ENCODE measurements around the gene MAGI1.
"Not testable (repeated sequence)": the region's sequence is repeated elsewhere in the genome, so short reads cannot be mapped to it uniquely, and the experiment has no call there.

The MAGI1 gene

GRCh38 chr3:65552434-65552833 is 486.3 kb downstream of the MAGI1 start:
- Histone ChIP-seq H3K9ac (ENCODE audit: low read depth, low read length) (no peak overlapping the region), H3K4me1 (ENCODE audit: insufficient read depth, low read length) (peaks cover 21% of the 10 kb centered on the region), H3K9me3 (ENCODE audit: control insufficient read depth, insufficient read depth, low read length) (no peaks in the 10 kb centered on the region), H3K36me3 (ENCODE audit: insufficient read depth, low read length) (no peaks in the 10 kb centered on the region)

DNA sequence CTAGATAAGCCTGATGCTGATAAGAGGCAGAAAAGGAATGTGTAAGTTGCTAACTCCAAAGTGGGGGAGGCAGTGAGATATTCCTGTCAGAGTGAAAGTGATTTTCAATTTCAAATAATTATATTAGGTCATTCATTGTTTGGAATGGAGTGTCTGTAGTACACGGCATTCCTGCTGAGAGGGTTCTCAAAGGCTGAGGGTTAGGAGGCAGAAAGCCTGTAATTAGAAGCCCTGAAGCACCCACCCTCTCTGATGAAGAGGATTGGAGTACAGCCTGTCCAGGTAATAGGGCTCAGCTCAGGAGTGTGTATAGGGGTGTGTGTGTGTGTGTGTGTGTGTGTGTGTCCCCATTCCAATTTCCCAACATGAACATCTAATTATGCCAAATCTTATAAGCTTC is 486.8 kb downstream of the MAGI1 start:
- Histone ChIP-seq H3K4me1 (ENCODE audit: insufficient read depth, low read length) (peaks cover 21% of the 10 kb centered on the region), H3K36me3 (ENCODE audit: insufficient read depth, low read length) (no peaks in the 10 kb centered on the region), H3K9me3 (ENCODE audit: control insufficient read depth, insufficient read depth, low read length) (no peaks in the 10 kb centered on the region), H3K9ac (ENCODE audit: low read depth, low read length) (no peak overlapping the region)

GRCh38 chr3:65550137-65550536 is 488.6 kb downstream of the MAGI1 start:
- Histone ChIP-seq H3K4me1 (ENCODE audit: insufficient read depth, low read length) (peaks cover 24% of the 10 kb centered on the region), H3K36me3 (ENCODE audit: insufficient read depth, low read length) (no peaks in the 10 kb centered on the region), H3K9me3 (ENCODE audit: control insufficient read depth, insufficient read depth, low read length) (no peaks in the 10 kb centered on the region), H3K9ac (ENCODE audit: low read depth, low read length) (no peak overlapping the region; the same call in 1 of the 2 replicates)

GRCh38 chr3:65549626-65549959 is 489.1 kb downstream of the MAGI1 start:
- Histone ChIP-seq H3K9ac (ENCODE audit: low read depth, low read length) (peak overlapping the region; percentile 49; the same call in 1 of the 2 replicates), H3K9me3 (ENCODE audit: control insufficient read depth, insufficient read depth, low read length) (no peaks in the 10 kb centered on the region), H3K4me1 (ENCODE audit: insufficient read depth, low read length) (peaks cover 22% of the 10 kb centered on the region), H3K36me3 (ENCODE audit: insufficient read depth, low read length) (no peaks in the 10 kb centered on the region)

DNA sequence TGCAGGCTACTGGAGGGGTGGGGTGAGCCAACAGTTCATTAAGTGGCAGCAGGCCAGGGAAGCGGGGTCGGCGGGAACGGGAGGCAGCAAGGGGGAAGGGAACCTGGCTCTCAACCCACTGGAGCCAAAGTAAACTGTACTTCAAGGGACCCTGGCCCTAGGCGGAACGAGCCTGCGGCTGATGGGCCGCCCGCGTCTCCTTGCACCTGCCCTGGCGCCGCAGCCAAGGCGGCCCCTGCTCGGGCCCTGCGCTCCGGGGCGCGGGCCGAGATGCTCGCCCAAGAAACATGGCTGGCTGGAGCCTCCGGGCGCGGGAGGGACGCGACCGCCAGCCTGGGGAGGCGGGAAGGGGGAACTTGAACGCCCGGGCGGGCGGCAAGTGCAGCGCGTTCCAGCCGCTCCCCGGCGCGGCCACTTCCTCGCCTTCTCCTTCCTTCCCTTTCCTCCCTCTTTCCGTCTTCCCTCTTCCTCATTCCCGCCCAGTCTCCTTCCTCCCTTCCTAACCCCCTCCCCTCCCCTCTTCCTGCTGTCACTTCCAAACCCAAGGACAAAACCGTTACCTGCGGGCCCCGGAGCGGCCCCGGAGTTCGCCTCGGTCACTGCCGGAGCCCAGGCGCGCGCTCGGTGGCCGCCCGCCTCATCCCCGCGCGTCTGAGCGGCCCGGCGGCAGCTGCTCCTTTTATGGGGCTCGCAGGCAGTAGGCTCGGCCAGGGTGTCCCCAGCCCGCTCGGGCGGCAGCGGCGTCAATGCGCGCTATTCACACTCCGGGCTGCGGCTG is 489.7 kb downstream of the MAGI1 start:
- Histone ChIP-seq H3K9me3 (ENCODE audit: control insufficient read depth, insufficient read depth, low read length) (no peaks in the 10 kb centered on the region), H3K4me1 (ENCODE audit: insufficient read depth, low read length) (peaks cover 19% of the 10 kb centered on the region), H3K36me3 (ENCODE audit: insufficient read depth, low read length) (no peaks in the 10 kb centered on the region), H3K9ac (ENCODE audit: low read depth, low read length) (peak overlapping the region; percentile 49; the same call in 1 of the 2 replicates)

DNA sequence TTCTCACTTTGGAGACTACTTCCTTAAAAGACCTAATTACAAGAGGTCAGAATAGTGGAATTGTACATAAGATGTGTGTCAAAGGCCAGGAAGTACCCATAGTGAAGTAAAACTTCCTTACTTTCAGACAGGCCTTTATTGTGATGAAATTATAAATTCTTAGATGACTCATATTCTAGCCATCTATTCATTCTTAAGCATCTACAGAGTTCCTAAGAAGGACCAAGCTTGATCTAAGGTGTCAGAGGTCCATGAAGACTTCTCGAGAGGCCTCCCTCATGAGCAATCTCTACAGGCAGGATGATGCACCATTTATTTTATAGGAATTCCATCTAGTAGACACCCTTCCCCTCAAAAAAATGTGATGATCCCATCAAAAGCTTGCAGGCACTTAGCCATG is 493.3 kb downstream of the MAGI1 start:
- H3K36me3 ChIP-seq (ENCODE audit: insufficient read depth, low read length): no peaks in the 10 kb centered on the region
- H3K9me3 ChIP-seq (ENCODE audit: control insufficient read depth, insufficient read depth, low read length): no peaks in the 10 kb centered on the region
- peaks cover 12% of the 10 kb centered on the region for H3K4me1 ChIP-seq (ENCODE audit: insufficient read depth, low read length)
- H3K9ac ChIP-seq (ENCODE audit: low read depth, low read length): no peak overlapping the region

GRCh38 chr3:65543391-65543790 is 495.3 kb downstream of the MAGI1 start:
- H3K9me3 ChIP-seq (ENCODE audit: control insufficient read depth, insufficient read depth, low read length); H3K9ac ChIP-seq (ENCODE audit: low read depth, low read length); H3K36me3 ChIP-seq (ENCODE audit: insufficient read depth, low read length): not testable (repeated sequence)
- H3K4me1 ChIP-seq (ENCODE audit: insufficient read depth, low read length): peaks cover 30% of the 10 kb centered on the region

DNA sequence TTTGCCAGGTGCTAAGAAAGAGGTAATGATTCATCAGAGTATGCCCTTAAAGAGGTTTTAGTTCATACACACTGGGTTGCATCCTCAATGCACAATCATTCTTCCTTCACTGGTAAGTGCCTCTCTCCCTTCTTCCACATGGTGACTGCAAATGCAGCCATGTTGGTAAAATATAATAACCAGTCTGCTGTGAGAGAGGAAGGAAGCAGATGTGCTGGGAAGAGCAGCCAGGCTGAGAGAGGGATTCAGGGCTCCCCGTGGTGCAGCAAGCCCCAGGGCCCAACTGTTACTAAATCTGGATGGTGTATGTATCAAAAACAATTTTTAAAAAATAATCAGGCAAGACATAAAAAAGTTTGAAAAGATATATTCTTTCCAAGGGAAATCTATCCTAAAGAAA is 498.1 kb downstream of the MAGI1 start:
- no peaks in the 10 kb centered on the region; the same call in 1 of the 2 replicates for H3K9me3 ChIP-seq (ENCODE audit: control insufficient read depth, insufficient read depth, low read length)
- H3K36me3 ChIP-seq (ENCODE audit: insufficient read depth, low read length): no peaks in the 10 kb centered on the region
- peaks cover 35% of the 10 kb centered on the region for H3K4me1 ChIP-seq (ENCODE audit: insufficient read depth, low read length)
- H3K9ac ChIP-seq (ENCODE audit: low read depth, low read length): no peak overlapping the region

DNA sequence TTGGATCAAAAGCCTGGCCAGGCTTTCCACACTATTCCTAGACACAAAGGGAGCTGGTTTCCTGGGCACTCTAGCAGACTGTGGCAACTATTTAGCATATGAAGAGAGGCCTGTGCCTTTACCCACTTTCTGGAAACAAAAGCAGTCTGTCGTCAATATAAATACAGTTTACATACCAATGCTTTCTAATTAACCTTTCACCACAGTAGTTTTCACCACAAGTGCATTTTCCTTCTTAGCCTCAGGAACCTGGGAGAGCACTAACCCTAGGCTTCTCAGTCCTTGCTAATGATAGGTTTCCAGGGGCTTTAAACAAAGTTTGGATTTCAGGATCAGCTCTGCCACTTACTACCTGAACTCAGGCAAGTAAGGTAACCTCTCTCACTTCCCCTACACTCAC is 499.1 kb downstream of the MAGI1 start:
- H3K9ac ChIP-seq (ENCODE audit: low read depth, low read length): no peak overlapping the region
- H3K4me1 ChIP-seq (ENCODE audit: insufficient read depth, low read length): peaks cover 32% of the 10 kb centered on the region
- H3K36me3 ChIP-seq (ENCODE audit: insufficient read depth, low read length): no peaks in the 10 kb centered on the region
- H3K9me3 ChIP-seq (ENCODE audit: control insufficient read depth, insufficient read depth, low read length): no peaks in the 10 kb centered on the region; the same call in 1 of the 2 replicates

DNA sequence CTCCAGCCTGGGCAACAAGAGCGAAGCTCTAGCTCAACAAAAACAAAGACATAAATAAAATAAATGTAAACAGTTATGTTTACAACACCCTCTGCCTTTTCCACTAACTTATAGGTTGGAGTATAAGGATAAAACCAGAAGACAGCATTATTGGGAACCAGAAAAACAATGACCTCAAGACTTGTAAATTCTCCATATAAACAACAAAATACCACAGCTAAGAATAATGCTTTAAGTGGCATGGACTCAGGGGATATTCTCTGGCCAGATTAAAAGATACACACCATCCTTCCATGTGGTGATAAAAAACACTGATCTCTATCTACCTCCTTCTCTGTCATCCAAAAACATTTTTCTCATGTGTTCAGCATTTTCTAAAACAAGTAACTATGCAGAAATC is 500.6 kb downstream of the MAGI1 start:
- Histone ChIP-seq H3K9me3 (ENCODE audit: control insufficient read depth, insufficient read depth, low read length) (no peaks in the 10 kb centered on the region; the same call in 1 of the 2 replicates), H3K36me3 (ENCODE audit: insufficient read depth, low read length) (no peaks in the 10 kb centered on the region), H3K9ac (ENCODE audit: low read depth, low read length) (no peak overlapping the region), H3K4me1 (ENCODE audit: insufficient read depth, low read length) (peaks cover 32% of the 10 kb centered on the region)

DNA sequence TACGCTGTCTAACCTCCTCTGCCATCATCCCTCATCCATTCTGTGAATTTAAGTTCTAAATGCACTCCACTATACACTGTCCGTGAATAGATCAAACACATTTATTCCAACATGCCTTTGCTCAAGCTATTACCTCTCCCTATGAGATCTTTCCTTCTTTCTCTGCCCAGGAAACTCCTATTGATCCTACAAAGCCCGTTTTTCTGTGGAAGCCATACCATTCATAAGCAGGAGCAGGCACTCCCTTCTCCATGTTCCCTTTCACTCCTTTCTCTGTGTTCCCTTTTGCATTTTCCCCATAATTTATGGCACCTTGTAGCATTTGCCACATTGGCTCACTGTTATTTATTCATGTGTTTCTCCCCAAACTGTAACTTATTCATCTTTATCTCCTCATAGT is 501.6 kb downstream of the MAGI1 start:
- Histone ChIP-seq H3K36me3 (ENCODE audit: insufficient read depth, low read length) (no peaks in the 10 kb centered on the region), H3K4me1 (ENCODE audit: insufficient read depth, low read length) (peaks cover 32% of the 10 kb centered on the region)

DNA sequence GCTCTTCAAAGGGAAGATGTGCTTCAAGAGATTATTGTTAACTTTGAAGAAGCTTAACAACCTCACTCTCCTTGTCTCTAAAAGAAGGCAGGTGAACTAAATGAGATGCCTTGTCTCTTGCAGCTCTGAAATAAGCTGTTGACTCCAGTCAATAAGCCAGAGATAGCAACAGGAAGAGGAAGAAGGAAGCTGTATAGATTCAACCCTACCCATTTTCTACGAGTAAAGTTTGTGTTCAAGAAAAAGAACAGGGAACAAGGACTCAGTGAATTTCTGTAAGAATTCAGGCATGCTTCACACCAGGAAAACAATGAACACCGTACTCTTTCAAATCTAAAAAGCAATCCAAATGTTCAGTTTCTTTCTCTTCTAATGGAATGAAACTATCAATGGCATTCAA is 503.5 kb downstream of the MAGI1 start:
- Histone ChIP-seq H3K9me3 (ENCODE audit: control insufficient read depth, insufficient read depth, low read length) (no peaks in the 10 kb centered on the region; the same call in 1 of the 2 replicates), H3K9ac (ENCODE audit: low read depth, low read length) (no peak overlapping the region), H3K4me1 (ENCODE audit: insufficient read depth, low read length) (peaks cover 22% of the 10 kb centered on the region), H3K36me3 (ENCODE audit: insufficient read depth, low read length) (no peaks in the 10 kb centered on the region)

More for the DNA sequence above, 501.6 kb downstream of the MAGI1 start:
- H3K9me3 ChIP-seq (ENCODE audit: control insufficient read depth, insufficient read depth, low read length): no peaks in the 10 kb centered on the region; the same call in 1 of the 2 replicates
- no peak overlapping the region for H3K9ac ChIP-seq (ENCODE audit: low read depth, low read length)

- Histone ChIP-seq H3K36me3 (ENCODE audit: insufficient read depth, low read length) (no peaks in the 10 kb centered on the region), H3K9ac (ENCODE audit: low read depth, low read length) (no peak overlapping the region), H3K4me1 (ENCODE audit: insufficient read depth, low read length) (peaks cover 17% of the 10 kb centered on the region), H3K9me3 (ENCODE audit: control insufficient read depth, insufficient read depth, low read length) (no peaks in the 10 kb centered on the region; the same call in 1 of the 2 replicates)
Measured at GRCh38 chr3:65534805-65535204, 503.9 kb downstream of the MAGI1 start.

DNA sequence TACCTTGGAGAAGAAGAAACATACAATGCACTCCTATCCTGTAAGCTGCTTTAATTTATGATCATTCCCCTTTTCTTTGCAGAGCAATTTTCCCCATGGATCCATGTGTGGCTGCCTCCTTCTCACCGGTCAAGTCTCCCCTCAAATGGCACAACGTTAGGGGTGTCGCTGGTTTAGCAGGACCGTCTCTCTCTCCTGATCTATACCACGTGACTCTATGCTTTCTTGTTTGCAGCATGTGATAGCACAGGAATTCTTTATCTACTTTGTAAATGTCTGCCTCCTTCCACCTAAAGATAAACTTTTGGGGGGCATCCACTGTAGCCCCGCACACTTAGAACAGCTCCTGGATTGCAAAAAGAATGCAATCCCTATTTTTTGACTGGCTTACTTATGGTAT is 506.0 kb downstream of the MAGI1 start:
- no peaks in the 10 kb centered on the region for H3K36me3 ChIP-seq (ENCODE audit: insufficient read depth, low read length)
- H3K9me3 ChIP-seq (ENCODE audit: control insufficient read depth, insufficient read depth, low read length): no peaks in the 10 kb centered on the region
- H3K9ac ChIP-seq (ENCODE audit: low read depth, low read length): no peak overlapping the region
- no peaks in the 10 kb centered on the region for H3K4me1 ChIP-seq (ENCODE audit: insufficient read depth, low read length)

DNA sequence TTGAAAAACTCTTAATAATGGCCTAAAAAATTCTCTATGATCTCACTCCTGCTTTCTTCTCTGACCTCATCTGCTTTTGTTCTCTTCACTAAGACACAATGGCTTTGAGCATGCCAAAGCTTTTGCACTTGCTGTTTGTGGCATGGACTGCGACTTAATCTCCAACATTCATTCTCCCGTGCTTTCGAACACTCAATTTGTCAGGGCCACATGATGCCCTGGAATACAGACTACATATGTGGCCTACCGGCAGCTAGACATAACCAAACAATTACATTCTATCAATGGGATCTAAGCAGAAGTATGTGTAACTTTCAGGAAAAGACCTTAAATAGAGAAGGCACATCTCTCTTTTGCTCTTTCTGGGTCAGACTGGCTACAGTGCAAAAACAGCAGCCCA is 506.5 kb downstream of the MAGI1 start:
- no peak overlapping the region for H3K9ac ChIP-seq (ENCODE audit: low read depth, low read length)
- H3K4me1 ChIP-seq (ENCODE audit: insufficient read depth, low read length): no peaks in the 10 kb centered on the region
- no peaks in the 10 kb centered on the region for H3K36me3 ChIP-seq (ENCODE audit: insufficient read depth, low read length)
- no peaks in the 10 kb centered on the region for H3K9me3 ChIP-seq (ENCODE audit: control insufficient read depth, insufficient read depth, low read length)
